Natural killer cell (primary cell): Measurements from ENCODE around the gene FANCF. TPM values are rescaled to one million over a fixed set of nuclear protein-coding genes. Genes with fewer than 3 reads are reported as not detected.
A peak's percentile ranks its signal among the peaks of the same experiment; 100 is the strongest.

Experiments used
- ATAC-seq, 3 donors: fragments of 150-1000 bp in 2 of 3; fragments of 200-7000 bp in 1 of 3; cut with Tn5 transposase; 1 replicate in 1 of 3; 2 replicates in 2 of 3; pipeline ENCODE4 v1.10.0; 2021; ENCODE audit warnings: mild to moderate bottlenecking in 2 of 3, moderate library complexity in 2 of 3
- DNase-seq, 2 donors: peaks; one replicate each; pipeline versions ENCODE4 v3.0.0 to v3.0.0-alpha.2; 2013 to 2021; ENCODE audit warnings: mixed read lengths in 1 of 2
- H3K27ac ChIP-seq: one replicate; pipeline ENCODE4 v1.5.1; 2013; ENCODE audit warnings: mild to moderate bottlenecking, low read length
- H3K27me3 ChIP-seq: one replicate; pipeline ENCODE4 v1.6.1; 2013; ENCODE audit warnings: low read length; ENCODE audit not compliant: control insufficient read depth, insufficient read depth
- H3K36me3 ChIP-seq: one replicate; pipeline ENCODE4 v1.6.1; 2013; ENCODE audit warnings: low read length; ENCODE audit not compliant: control insufficient read depth, insufficient read depth
- H3K4me1 ChIP-seq: one replicate; pipeline ENCODE4 v1.6.1; 2013; ENCODE audit warnings: low read length; ENCODE audit not compliant: control insufficient read depth, insufficient read depth
- H3K4me3 ChIP-seq: one replicate; pipeline ENCODE4 v1.5.1; 2013; ENCODE audit warnings: low read length
- H3K9me3 ChIP-seq: one replicate; pipeline ENCODE4 v1.6.1; 2013; ENCODE audit warnings: low read length; ENCODE audit not compliant: control insufficient read depth, insufficient read depth
- H3K27ac Mint-ChIP-seq, 2 donors: one replicate each; pipeline ENCODE4 v1.8.0; 2022; ENCODE audit warnings: mild to moderate bottlenecking in 2 of 2, mixed read lengths in 2 of 2, moderate library complexity in 1 of 2
- H3K27me3 Mint-ChIP-seq, 2 donors: one replicate each; pipeline ENCODE4 v1.8.0; 2022; ENCODE audit warnings: low read depth in 2 of 2, mixed read lengths in 2 of 2
- H3K36me3 Mint-ChIP-seq: one replicate; pipeline ENCODE4 v1.8.0; 2022; ENCODE audit warnings: mixed read lengths
- H3K4me1 Mint-ChIP-seq, 2 donors: one replicate each; pipeline ENCODE4 v1.8.0; 2022; ENCODE audit warnings: mixed read lengths in 2 of 2
- H3K4me3 Mint-ChIP-seq: one replicate; pipeline ENCODE4 v1.8.0; 2022; ENCODE audit warnings: mild to moderate bottlenecking, moderate library complexity, mixed read lengths
- H3K9me3 Mint-ChIP-seq, 2 donors: one replicate each; pipeline ENCODE4 v1.8.0; 2022; ENCODE audit warnings: mixed read lengths in 2 of 2
- CTCF ChIP-seq: fragments of 200-600 bp; IDR thresholded peaks from one replicate; pipeline ENCODE4 v1.8.0; 2022; ENCODE audit warnings: antibody characterized with exemption
- WGBS: methylation state at CpG from one replicate; pipeline ENCODE4 v1.1.7; 2013; ENCODE audit warnings: missing lambda C conversion rate; ENCODE audit not compliant: insufficient coverage; 5-methylcytosine and 5-hydroxymethylcytosine counted together
- intact Hi-C: fragments of 100-400 bp; cut with micrococcal nuclease; formaldehyde crosslinking; loops from one replicate; pipeline ENCODE4 v1.14.2; 2022
- total RNA-seq, 4 donors: library from RNA; stranded (reverse); fragments of 120-200 nt in 1 of 4; gene quantifications; one replicate each; pipeline versions ENCODE4 v1.2.3 to v1.2.4, GENCODE V29; 2013 to 2022

The FANCF gene
- total RNA-seq = 10 to 100 TPM in 1 of 3 donors, 1 to 10 TPM in 2; 7.2 to 10.3 (median 9.7) TPM
- 20.3 TPM for total RNA-seq (2013)

- peaks cover 7% of the 10 kb centered on the region for H3K36me3 Mint-ChIP-seq
- ATAC-seq = peak; percentile 92 to 97 (median 94)
- H3K27ac Mint-ChIP-seq = peak within 1 kb of the TSS; percentile 96 to 97
- DNase-seq = peak; percentile 86 to 100
- H3K36me3 ChIP-seq = peaks cover 2% of the 10 kb centered on the region
- peaks cover 31 to 34% of the 10 kb centered on the region in 2 donors for H3K4me1 Mint-ChIP-seq
- peak within 1 kb of the TSS; percentile 75 for H3K4me3 ChIP-seq
- H3K27me3 Mint-ChIP-seq = no peaks in the 10 kb centered on the region
- TF ChIP-seq CTCF = no peak
- H3K9me3 Mint-ChIP-seq = no peaks in the 10 kb centered on the region
- peaks cover 11% of the 10 kb centered on the region for H3K4me1 ChIP-seq
- WGBS = under 1% methylated on average over 55 of the region's 55 CpGs
- no peaks in the 10 kb centered on the region for H3K9me3 ChIP-seq
- H3K27ac ChIP-seq = peak within 1 kb of the TSS; percentile 92
- peak within 1 kb of the TSS; percentile 98 for H3K4me3 Mint-ChIP-seq
- no peaks in the 10 kb centered on the region for H3K27me3 ChIP-seq
- intact Hi-C loops = loop anchor here (2.0 kb wide), 1 partner anchor 203 kb away; the partner anchor contains the start of gene SVIP
Observed at GRCh38 chr11:22625448-22626287, at the start of gene FANCF. FANCF (minus strand) TSS chr11:22625823; CDS start chr11:22625810, 13 bp downstream.

GRCh38 chr11:22674470-22675439 is 49.1 kb upstream of the FANCF start:
- no peak overlapping the region for H3K27ac ChIP-seq
- no peaks in the 10 kb centered on the region for H3K36me3 Mint-ChIP-seq
- intact Hi-C loops = no loop called here
- ATAC-seq (no peak), DNase-seq (no peak)
- H3K27ac Mint-ChIP-seq = no peak overlapping the region
- H3K9me3 Mint-ChIP-seq = no peaks in the 10 kb centered on the region
- H3K4me1 Mint-ChIP-seq = no peaks in the 10 kb centered on the region
- no peak overlapping the region for H3K4me3 Mint-ChIP-seq
- no peaks in the 10 kb centered on the region for H3K4me1 ChIP-seq
- H3K27me3 Mint-ChIP-seq = peaks cover 30 to 37% of the 10 kb centered on the region in 2 donors
- H3K4me3 ChIP-seq = no peak overlapping the region
- WGBS = 93% methylated on average over 4 of the region's 4 CpGs
- no peaks in the 10 kb centered on the region for H3K9me3 ChIP-seq
- no peak for TF ChIP-seq CTCF
- peaks cover 4% of the 10 kb centered on the region for H3K27me3 ChIP-seq
- no peaks in the 10 kb centered on the region for H3K36me3 ChIP-seq

GRCh38 chr11:22671751-22672150 is 46.1 kb upstream of the FANCF start:
- no peaks in the 10 kb centered on the region for H3K9me3 ChIP-seq
- no peaks in the 10 kb centered on the region for H3K36me3 ChIP-seq
- Mint-ChIP-seq H3K4me3 (no peak overlapping the region), H3K36me3 (no peaks in the 10 kb centered on the region), H3K27ac (no peak overlapping the region), H3K27me3 (peaks cover 43 to 52% of the 10 kb centered on the region in 2 donors), H3K9me3 (no peaks in the 10 kb centered on the region), H3K4me1 (peaks cover 4 to 6% of the 10 kb centered on the region in 2 donors)
- peaks cover 4% of the 10 kb centered on the region for H3K4me1 ChIP-seq
- no peak overlapping the region for H3K27ac ChIP-seq
- no peak for ATAC-seq
- no peak overlapping the region for H3K4me3 ChIP-seq
- DNase-seq = no peak
- no peak for TF ChIP-seq CTCF
- intact Hi-C loops = no loop called here
- H3K27me3 ChIP-seq = peaks cover 24% of the 10 kb centered on the region
- 91% methylated on average over 2 of the region's 2 CpGs for WGBS
